Stimulated activated CD8-positive, alpha-beta memory T cell treated with anti-CD3 and anti-CD28 coated beads, Interleukin-15, amount 100 ng/mL, for 48 hours (primary cell): ENCODE data around the gene HSPG2.
"Not testable (repeated sequence)": the region's sequence is repeated elsewhere in the genome, so short reads cannot be mapped to it uniquely, and the experiment has no call there.

ENCODE experiments used
- DNase-seq, 2 donors: peaks; one replicate each; pipeline ENCODE4 v3.0.0-alpha.2; 2020; ENCODE audit warnings: low read depth in 2 of 2

HSPG2 gene

DNA sequence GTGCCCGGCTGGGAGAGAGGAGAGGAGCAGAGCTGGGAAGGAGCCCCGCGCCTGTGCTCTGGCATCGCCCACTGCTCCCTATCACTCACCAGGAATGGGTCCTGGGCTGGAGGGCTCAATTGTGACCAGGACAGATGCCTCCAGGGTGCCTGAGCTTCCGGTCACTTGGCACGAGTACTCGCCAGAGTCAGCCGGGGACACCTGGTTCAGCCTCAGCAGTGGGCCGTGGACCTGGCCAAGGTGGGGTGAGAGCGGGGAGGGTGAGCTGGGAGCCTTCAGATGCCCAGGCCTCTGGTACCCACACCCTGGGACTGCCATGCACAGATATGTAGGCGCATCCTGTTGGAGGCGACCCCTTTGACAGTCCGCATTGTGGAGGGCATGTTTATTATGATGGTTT is 93.9 kb downstream of the HSPG2 start:
- DNase-seq, result no peak

DNA sequence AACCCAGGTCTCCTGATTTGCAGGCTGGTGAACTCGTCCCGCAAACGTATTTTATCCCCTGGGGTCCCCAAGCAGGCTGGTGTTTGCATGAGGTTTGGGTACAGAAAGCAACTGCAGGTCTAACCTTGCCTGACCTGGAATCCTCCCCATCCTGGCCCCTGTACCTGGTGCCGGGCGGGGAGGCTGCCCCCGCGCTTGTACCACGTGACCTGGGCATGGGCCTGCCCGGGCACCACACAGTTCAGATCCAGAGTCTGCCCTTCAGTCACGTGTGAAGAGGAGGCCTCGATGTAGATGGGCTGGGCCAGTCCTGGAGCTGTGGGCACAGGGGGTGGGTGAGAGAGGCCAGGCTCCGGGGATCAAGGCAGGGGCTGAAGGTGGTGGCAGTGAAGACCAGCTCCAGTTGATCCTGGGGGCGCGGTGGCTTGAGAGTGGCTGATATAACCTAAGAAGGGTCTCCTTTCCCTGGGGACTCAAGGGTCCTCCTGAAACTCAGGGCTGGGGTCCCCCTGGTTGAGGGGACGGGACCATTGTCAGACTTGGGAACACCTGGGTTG is 94.4 kb downstream of the HSPG2 start:
- no peak for DNase-seq

DNA sequence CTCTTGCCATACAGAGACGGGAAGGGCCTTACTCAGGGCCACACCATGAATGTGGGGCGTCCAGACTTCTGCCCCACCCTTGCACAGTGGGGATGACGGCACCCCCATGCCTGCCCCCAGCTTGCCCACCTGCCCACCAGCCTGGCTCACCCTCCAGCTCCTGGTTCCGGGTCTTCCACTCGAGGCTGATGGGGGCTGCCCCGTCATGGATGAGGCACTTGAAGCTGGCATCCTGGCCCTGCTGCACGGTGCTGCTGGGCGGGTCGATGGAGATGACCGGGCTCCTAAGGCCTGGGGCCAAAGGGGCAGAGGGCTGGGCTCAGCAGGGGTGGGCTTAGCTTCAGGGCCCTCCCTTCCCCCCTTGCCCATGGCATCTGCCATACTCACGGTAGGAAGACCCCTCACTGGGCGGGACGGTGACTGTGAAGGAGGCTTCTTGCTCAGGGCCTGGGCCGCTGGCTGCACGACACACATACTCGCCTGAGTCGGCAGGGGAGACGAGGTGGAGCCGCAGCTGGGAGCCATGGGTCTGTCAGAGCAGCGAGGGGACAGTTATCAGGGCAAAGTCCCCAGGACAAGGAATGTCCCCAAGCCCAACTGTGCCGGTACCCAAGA is 95.2 kb downstream of the HSPG2 start:
- DNase-seq, result no peak

GRCh38 chr1:21840981-21841380 is 96.1 kb downstream of the HSPG2 start:
- no peak for DNase-seq

- no peak for DNase-seq
These were observed 97.6 kb downstream of the HSPG2 start for GRCh38 chr1:21839337-21840037.

DNA sequence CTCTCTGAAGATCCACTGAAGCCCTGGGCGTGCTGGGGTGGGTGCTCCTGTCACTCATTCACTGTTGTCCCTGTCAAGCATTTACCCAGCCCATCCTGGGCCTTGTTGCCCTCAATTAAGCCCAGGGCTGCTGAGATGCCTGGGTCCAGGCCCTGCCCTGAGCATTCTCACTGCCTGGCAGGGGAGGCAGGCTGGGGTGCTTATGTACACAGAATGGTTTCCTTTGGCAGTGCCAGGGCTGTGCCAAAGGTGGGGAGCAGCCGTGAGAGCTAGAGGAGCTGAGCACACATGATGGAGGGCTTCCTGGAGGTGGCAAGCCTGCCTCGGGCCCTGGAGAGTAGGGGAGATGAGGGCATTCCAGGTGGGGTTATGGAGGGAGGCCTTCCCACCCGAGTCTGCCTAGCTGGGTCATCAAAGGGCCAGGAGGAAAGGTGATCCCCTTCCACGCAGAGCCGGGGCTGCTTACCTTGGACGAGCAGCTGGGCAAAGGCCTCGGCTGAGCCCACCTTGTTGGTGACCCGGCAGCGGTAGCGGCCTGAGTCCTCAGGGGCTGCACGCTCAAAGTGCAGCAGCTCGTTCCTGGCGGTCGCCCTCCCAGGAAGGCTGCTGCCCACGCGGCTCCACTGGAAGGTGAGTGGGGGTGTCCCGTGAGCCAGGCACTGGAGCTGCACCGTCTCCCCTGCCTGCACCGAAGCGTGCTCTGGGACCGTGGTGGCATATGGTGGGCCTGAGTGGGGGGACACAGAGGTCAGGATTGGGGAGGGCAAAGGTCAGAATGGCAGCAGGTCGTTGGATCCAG is 98.6 kb downstream of the HSPG2 start:
- DNase-seq, result no peak

- DNase-seq, result no peak
These were observed 99.6 kb downstream of the HSPG2 start for GRCh38 chr1:21837476-21837875.

DNA sequence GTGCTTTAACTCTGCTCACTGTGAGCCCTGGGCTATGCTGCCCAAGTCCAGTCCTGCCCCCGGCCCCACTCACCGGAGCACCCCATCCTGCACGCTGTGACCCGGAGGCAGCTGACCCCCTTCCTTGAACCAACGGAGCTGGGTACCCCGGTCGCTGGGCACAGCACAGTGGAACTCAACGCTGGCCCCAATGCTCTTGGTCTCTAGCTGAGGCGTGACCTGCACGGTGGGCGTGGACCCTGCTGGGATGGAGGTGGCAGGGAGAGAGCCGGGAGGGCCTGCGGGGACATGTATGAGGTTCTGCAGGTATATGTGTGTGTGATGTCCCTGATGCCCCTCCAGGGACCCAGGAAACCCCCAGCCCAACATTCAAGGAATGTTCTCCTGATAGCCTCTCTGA is 100.4 kb downstream of the HSPG2 start:
- DNase-seq, result no peak

- no peak for DNase-seq
These were observed 101.1 kb downstream of the HSPG2 start for GRCh38 chr1:21836010-21836409.

GRCh38 chr1:21834666-21835065 is 102.4 kb downstream of the HSPG2 start:
- no peak for DNase-seq

DNA sequence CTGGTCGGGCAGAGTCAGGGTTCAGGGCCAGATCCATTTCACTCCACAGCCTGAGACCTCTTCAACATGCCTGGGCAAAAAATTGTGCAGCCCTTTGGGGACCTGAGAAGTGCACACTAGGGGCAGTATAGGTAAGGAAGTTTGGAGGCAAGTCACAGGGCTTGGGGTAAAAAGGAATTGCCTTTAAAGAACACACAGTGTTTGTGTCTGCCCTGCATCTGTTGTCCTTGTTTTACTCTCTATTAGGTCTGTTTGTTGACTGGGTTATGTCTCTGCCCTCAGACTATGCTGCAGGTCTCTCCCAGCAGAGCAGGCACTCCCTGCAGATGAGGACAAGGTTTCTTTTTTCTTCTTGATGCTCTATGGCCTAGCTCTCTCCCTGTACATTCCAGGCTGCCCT is 103.0 kb downstream of the HSPG2 start:
- DNase-seq, result no peak

- no peak for DNase-seq
These were observed 103.6 kb downstream of the HSPG2 start for GRCh38 chr1:21833392-21833976.

- DNase-seq, result no peak
These were observed 105.6 kb downstream of the HSPG2 start for GRCh38 chr1:21831454-21831970.

GRCh38 chr1:21830792-21831453 is 106.2 kb downstream of the HSPG2 start:
- DNase-seq, result no peak

DNA sequence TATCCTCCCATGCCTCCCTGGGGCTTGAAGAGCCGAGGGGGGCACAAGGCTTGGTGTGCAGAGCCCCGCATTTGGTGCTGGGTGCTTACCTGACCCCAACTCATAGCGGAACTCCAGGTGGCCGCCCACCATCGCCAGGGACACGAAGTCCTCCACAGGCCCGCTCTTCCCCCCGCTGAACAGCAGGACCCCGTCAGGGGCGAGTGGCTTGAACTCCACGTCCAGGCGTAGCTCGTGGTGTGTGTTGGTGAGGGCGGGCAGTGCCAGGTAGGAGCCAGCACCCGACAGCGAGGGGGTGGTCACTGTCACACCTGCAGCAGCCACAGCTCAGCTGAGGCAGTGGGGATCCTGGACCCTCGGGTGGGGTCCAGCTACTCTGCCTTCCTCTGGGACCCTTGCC is 107.8 kb downstream of the HSPG2 start:
- no peak for DNase-seq

DNA sequence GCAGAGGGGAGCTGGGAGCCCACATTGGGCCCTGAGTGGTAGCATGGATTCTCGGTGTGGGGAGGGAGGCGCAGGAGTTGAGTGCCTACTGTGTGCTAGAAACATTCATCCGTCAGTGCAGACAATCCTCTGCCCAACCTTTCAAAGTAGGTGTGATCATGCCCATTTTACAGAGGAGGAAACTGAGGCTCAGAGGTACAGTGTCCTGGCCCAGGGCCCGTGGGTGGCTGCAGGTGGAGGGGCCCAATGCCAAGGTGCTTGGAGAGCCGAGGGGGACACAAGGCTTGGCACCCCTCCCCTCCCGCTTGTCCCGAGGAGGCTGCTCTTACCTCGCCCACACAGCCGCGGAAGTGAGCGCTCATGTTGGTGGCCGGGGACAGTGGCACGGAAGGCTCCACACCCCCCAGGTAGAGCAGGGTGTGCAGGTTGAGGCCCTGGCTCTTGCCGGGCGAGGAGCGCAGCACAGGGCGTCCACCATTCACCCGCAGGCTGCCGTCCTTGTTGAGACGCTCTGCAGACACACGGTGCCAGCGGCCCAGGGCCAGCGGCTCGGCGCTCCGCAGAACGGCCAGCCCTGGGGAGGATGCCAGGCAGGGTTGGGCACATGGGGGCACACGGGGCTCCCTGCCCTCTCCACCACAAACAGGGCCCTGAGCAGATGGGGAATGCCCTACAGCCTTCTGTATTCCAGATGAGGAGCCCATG is 108.5 kb downstream of the HSPG2 start:
- no peak for DNase-seq

- no peak for DNase-seq
These were observed 109.0 kb downstream of the HSPG2 start for GRCh38 chr1:21828075-21828474.

GRCh38 chr1:21827141-21827679 is 109.9 kb downstream of the HSPG2 start:
- DNase-seq, result no peak

DNA sequence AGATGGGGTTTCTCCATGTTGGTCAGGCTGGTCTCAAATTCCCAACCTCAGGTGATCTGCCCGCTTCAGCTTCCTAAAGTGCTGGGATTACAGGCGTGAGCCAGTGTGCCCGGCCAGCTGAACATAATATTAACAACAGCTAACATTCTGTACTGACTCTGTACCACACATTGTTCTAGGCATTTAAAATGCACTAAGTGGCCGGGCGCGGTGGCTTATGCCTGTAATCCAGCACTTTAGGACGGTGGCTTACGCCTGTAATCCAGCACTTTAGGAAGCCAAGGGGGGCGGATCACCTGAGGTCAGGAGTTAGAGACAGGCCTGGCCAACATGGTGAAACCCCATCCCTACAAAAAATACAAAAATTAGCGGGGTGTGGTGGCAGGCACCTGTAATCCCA is 110.4 kb downstream of the HSPG2 start:
- DNase-seq, result not testable (repeated sequence)

- DNase-seq, result no peak
These were observed 111.7 kb downstream of the HSPG2 start for GRCh38 chr1:21825393-21825792.

GRCh38 chr1:21824926-21825325 is 112.2 kb downstream of the HSPG2 start:
- DNase-seq, result no peak
